Measurements from ENCODE around the gene DCC.

- TF ChIP-seq CTCF (conservative IDR thresholded peaks at IDR 0.05) (no peak), EZH2 (IDR thresholded peaks at IDR 0.05; ENCODE audit: low read depth) (no peak)
Measured at GRCh38 chr18:52657043-52657805, 317.2 kb downstream of the DCC start.

All from PC-9 (cell line).